ENCODE results near the gene HS3ST3B1.

- TF ChIP-seq CTCF (conservative IDR thresholded peaks at IDR 0.05; ENCODE audit: low read depth, low read length), result no peak
- no peak for TF ChIP-seq EZH2 (IDR thresholded peaks at IDR 0.05; ENCODE audit: low read length, unreplicated experiment)
Measured at GRCh38 chr17:14341866-14342265, 41.0 kb downstream of the HS3ST3B1 start.
